Activated B cell treated with CpG ODN at 0.5 μM for 24 hours (primary cell): ENCODE measurements around the gene TRIP10. TPM values are rescaled to one million over a fixed set of nuclear protein-coding genes. Genes with fewer than 3 reads are reported as not detected.
"Not testable (repeated sequence)": the region's sequence is repeated elsewhere in the genome, so short reads cannot be mapped to it uniquely, and the experiment has no call there.

Experiments used
- ATAC-seq: fragments of 200-7000 bp; cut with Tn5 transposase; one replicate; pipeline ENCODE4 v1.10.0; 2021; ENCODE audit warnings: low read depth, mild to moderate bottlenecking, moderate library complexity
- CTCF ChIA-PET: fragments of 350-600 bp; sonication (Branson Sonifier 250); formaldehyde crosslinking; loops from one replicate; lab custom pipeline; 2021; ENCODE audit warnings: antibody characterized with exemption; lab: Charles Lee
- POLR2A ChIA-PET: fragments of 350-600 bp; sonication (Branson Sonifier 250); formaldehyde crosslinking; loops from one replicate; lab custom pipeline; 2021; ENCODE audit warnings: antibody characterized with exemption; lab: Charles Lee
- DNase-seq: peaks from one replicate; pipeline ENCODE4 v3.0.0; 2022
- H3K27ac Mint-ChIP-seq: one replicate; pipeline ENCODE4 v1.8.0; 2020; ENCODE audit warnings: mixed read lengths
- H3K27me3 Mint-ChIP-seq: one replicate; pipeline ENCODE4 v1.8.0; 2021; ENCODE audit warnings: mixed read lengths
- H3K36me3 Mint-ChIP-seq: one replicate; pipeline ENCODE4 v1.8.0; 2021; ENCODE audit warnings: low read depth, mixed read lengths
- H3K4me1 Mint-ChIP-seq: one replicate; pipeline ENCODE4 v1.8.0; 2021; ENCODE audit warnings: mixed read lengths
- H3K4me3 Mint-ChIP-seq: one replicate; pipeline ENCODE4 v1.8.0; 2020; ENCODE audit warnings: mild to moderate bottlenecking, mixed read lengths
- H3K9me3 Mint-ChIP-seq: one replicate; pipeline ENCODE4 v1.8.0; 2020; ENCODE audit warnings: mixed read lengths
- CTCF ChIP-seq: fragments of 200-600 bp; IDR thresholded peaks from one replicate; pipeline ENCODE4 v1.8.0; 2022; ENCODE audit warnings: antibody characterized with exemption, mild to moderate bottlenecking
- intact Hi-C: fragments of 100-400 bp; cut with micrococcal nuclease; formaldehyde crosslinking; loops from one replicate; pipeline ENCODE4 v1.15.1; 2024
- total RNA-seq: library from RNA; stranded (reverse); gene quantifications from 2 replicates; pipeline ENCODE4 v1.2.3, GENCODE V29; 2022

The TRIP10 gene
- total RNA-seq, 1 donor from 2014 or later = 101 TPM

GRCh38 chr19:6772866-6773322, 33.4 kb downstream of the TRIP10 start:
- Mint-ChIP-seq H3K9me3 (no peaks in the 10 kb centered on the region), H3K27me3 (no peaks in the 10 kb centered on the region), H3K4me3 (peak overlapping the region; percentile 95), H3K4me1 (peaks cover 60% of the 10 kb centered on the region), H3K27ac (peak overlapping the region; percentile 92), H3K36me3 (peaks cover 37% of the 10 kb centered on the region)
- no peak for ATAC-seq
- CTCF ChIA-PET = interaction anchor here (0.8 to 3.5 kb wide), 7 partner anchors 16 to 142 kb away, joined by 3 to 31 read pairs (median 6); partner anchors contain the start of gene GPR108
- DNase-seq = no peak
- intact Hi-C loops = loop anchor here (1.0 to 2.0 kb wide), 6 partner anchors 20 to 400 kb away; partner anchors contain the start of genes ALKBH7 and GPR108
- TF ChIP-seq CTCF = no peak
- POLR2A ChIA-PET = interaction anchor here (0.6 to 10.1 kb wide), 33 partner anchors 9 to 1151 kb away, joined by 3 to 333 read pairs (median 4); partner anchors contain the start of genes DENND1C, GPR108, KHSRP and SAFB2

GRCh38 chr19:6773323-6773931, 33.9 kb downstream of the TRIP10 start:
- H3K4me1 Mint-ChIP-seq = peaks cover 60% of the 10 kb centered on the region
- no peak for TF ChIP-seq CTCF
- ATAC-seq (peak; percentile 46), DNase-seq (peak; percentile 60)
- peak overlapping the region; percentile 95 for H3K4me3 Mint-ChIP-seq
- ChIA-PET POLR2A (interaction anchor here (0.6 to 10.1 kb wide), 24 partner anchors 8 to 1151 kb away, joined by 3 to 333 read pairs (median 4); partner anchors contain the start of genes DENND1C, GPR108, SAFB2 and ZNF557), CTCF (interaction anchor here (1.1 to 3.5 kb wide), 4 partner anchors 29 to 90 kb away, joined by 4 to 31 read pairs (median 11); partner anchors contain the start of gene GPR108)
- no peaks in the 10 kb centered on the region for H3K27me3 Mint-ChIP-seq
- intact Hi-C loops = loop anchor here (2.0 kb wide), 2 partner anchors 89 to 401 kb away; partner anchors contain the start of gene ALKBH7
- H3K9me3 Mint-ChIP-seq = no peaks in the 10 kb centered on the region
- peaks cover 40% of the 10 kb centered on the region for H3K36me3 Mint-ChIP-seq
- peak overlapping the region; percentile 92 for H3K27ac Mint-ChIP-seq

DNA sequence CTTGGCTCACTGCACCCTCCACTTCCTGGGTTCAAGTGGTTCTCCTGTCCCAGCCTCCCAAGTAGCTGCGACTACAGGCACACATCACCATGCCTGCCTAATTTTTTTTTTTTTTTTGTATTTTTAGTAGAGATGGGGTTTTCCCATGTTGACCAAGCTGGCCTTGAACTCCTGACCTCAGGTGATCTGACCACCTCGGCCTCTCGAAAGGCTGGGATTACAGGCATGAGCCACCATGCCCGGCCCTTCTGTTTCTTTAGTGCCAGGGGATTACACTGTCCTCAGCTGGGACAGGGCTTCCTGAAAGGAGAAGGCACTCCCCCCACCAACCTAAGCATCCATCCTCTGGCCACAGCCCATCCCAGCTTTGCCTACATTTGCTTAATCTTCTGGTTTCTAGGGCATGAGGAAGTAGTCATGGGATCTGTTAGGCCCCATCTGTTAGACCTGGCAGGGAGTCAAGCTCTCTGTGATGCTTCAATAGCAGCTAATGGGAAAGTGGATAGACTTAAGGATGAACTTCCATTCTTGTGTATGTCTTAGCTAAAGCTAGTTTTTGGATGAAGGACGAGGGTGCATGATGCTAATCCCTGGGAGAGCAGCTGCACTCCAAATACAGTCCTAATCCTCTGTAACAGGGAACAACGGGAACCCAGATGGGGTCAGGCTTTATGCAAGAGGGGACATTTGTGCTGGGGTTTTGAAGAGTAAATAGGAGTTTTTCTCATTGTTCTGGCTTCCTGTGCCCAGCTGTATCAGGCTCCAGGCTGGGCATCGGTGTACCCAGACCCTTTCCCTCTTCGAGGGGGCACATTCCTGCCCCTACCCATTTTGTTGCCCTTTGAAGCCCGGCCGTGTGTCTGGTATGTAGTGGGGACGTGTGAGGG, 35.6 kb downstream of the TRIP10 start:
- CTCF ChIA-PET = interaction anchor here (1.1 kb wide), 1 partner anchor 89 kb away, joined by 5 read pairs; no protein-coding TSS in a partner anchor
- peaks cover 60% of the 10 kb centered on the region for H3K4me1 Mint-ChIP-seq
- H3K27ac Mint-ChIP-seq = peak overlapping the region; percentile 69
- H3K4me3 Mint-ChIP-seq = peak overlapping the region; percentile 52
- intact Hi-C loops = no loop called here
- no peak for TF ChIP-seq CTCF
- H3K27me3 Mint-ChIP-seq = no peaks in the 10 kb centered on the region
- H3K9me3 Mint-ChIP-seq = no peaks in the 10 kb centered on the region
- POLR2A ChIA-PET = interaction anchor here (0.6 to 10.1 kb wide), 5 partner anchors 9 to 88 kb away, joined by 3 to 333 read pairs (median 8); no protein-coding TSS in a partner anchor
- ATAC-seq (no peak), DNase-seq (no peak)
- peaks cover 44% of the 10 kb centered on the region for H3K36me3 Mint-ChIP-seq

DNA sequence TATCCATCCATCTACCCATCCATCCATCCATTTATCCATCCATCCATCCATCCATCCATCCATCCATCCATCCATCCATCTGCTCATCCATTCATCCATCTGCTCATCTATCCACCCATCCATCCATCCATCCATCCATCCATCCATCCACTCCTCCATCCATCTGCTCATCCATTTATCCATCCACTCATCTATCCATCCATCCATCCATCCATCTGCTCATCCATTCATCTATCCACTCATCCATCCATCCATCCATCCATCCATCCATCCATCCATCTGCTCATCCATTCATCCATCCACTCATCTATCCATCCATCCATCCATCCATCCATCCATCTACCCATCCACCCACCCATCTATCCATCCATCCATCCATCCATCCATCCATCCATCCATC, 36.6 kb downstream of the TRIP10 start:
- ATAC-seq, H3K4me3 Mint-ChIP-seq, H3K9me3 Mint-ChIP-seq, intact Hi-C loops, CTCF ChIA-PET, DNase-seq, H3K27me3 Mint-ChIP-seq: not testable (repeated sequence)
- Mint-ChIP-seq H3K27ac (peak overlapping the region; percentile 27), H3K36me3 (peaks cover 50% of the 10 kb centered on the region), H3K4me1 (peaks cover 67% of the 10 kb centered on the region)
- POLR2A ChIA-PET = interaction anchor here (10.1 kb wide), 1 partner anchor 26 kb away, joined by 333 read pairs; no protein-coding TSS in a partner anchor

- no peaks in the 10 kb centered on the region for H3K27me3 Mint-ChIP-seq
- H3K4me3 Mint-ChIP-seq = no peak overlapping the region
- intact Hi-C loops = no loop called here
- no peak for TF ChIP-seq CTCF
- H3K36me3 Mint-ChIP-seq = peaks cover 59% of the 10 kb centered on the region
- H3K4me1 Mint-ChIP-seq = peaks cover 71% of the 10 kb centered on the region
- no peak for ATAC-seq
- peak overlapping the region; percentile 27 for H3K27ac Mint-ChIP-seq
- no peaks in the 10 kb centered on the region for H3K9me3 Mint-ChIP-seq
- no peak for DNase-seq
- ChIA-PET CTCF (no interaction called here), POLR2A (no interaction called here)
Observed at GRCh38 chr19:6776999-6777398, 37.5 kb downstream of the TRIP10 start.
